Activated naive CD8-positive, alpha-beta T cell treated with anti-CD3 and anti-CD28 coated beads, Interleukin-2, amount 50 U/mL, for 16 hours (primary cell): Measurements from ENCODE around the gene HYAL2.
"Not testable (repeated sequence)": the region's sequence is repeated elsewhere in the genome, so short reads cannot be mapped to it uniquely, and the experiment has no call there.

ENCODE experiments used
- DNase-seq: peaks from one replicate; pipeline ENCODE4 v3.0.0-alpha.2; 2020; ENCODE audit warnings: low read depth, low spot score

HYAL2 gene

GRCh38 chr3:50312041-50312440 lies 10.5 kb downstream of the HYAL2 start:
- not testable (repeated sequence) for DNase-seq

- no peak for DNase-seq
Measured at GRCh38 chr3:50304601-50305000, 17.9 kb downstream of the HYAL2 start.

- no peak for DNase-seq
Measured at GRCh38 chr3:50303013-50303815, 19.3 kb downstream of the HYAL2 start, which contains the start of gene HYAL1. Gene HYAL1 (minus strand): TSS chr3:50303574. CDS start chr3:50302956, 618 bp downstream.

GRCh38 chr3:50302095-50303012 lies 20.2 kb downstream of the HYAL2 start:
- no peak for DNase-seq

- DNase-seq = no peak
Measured at GRCh38 chr3:50300681-50301254, 21.8 kb downstream of the HYAL2 start.

- no peak for DNase-seq
Measured at GRCh38 chr3:50299929-50300680, 22.4 kb downstream of the HYAL2 start.

- no peak for DNase-seq
Measured at GRCh38 chr3:50299638-50299928, 23.0 kb downstream of the HYAL2 start.

GRCh38 chr3:50298836-50299637 lies 23.5 kb downstream of the HYAL2 start, which contains the start of the genes HYAL3 and NAA80:
Gene HYAL3 (minus strand): TSS chr3:50299405. CDS start chr3:50295602, 3,803 bp downstream.
Gene NAA80 (minus strand): TSS chr3:50299405. CDS start chr3:50297463, 1,942 bp downstream.
- DNase-seq = peak; percentile 99

GRCh38 chr3:50297896-50298725 lies 24.4 kb downstream of the HYAL2 start:
- no peak for DNase-seq

GRCh38 chr3:50297384-50297775 lies 25.2 kb downstream of the HYAL2 start:
- DNase-seq = no peak

- DNase-seq = no peak
Measured at GRCh38 chr3:50296721-50297383, 25.7 kb downstream of the HYAL2 start.

GRCh38 chr3:50295553-50296431 lies 26.8 kb downstream of the HYAL2 start:
- DNase-seq = no peak

GRCh38 chr3:50294492-50295403 lies 27.8 kb downstream of the HYAL2 start:
- no peak for DNase-seq

- no peak for DNase-seq
Measured at GRCh38 chr3:50294089-50294488, 28.5 kb downstream of the HYAL2 start.

GRCh38 chr3:50293079-50293801 lies 29.3 kb downstream of the HYAL2 start:
- no peak for DNase-seq
